ENCODE results near the gene CELF2. TPM values are rescaled to one million over a fixed set of nuclear protein-coding genes. Genes with fewer than 3 reads are reported as not detected.

CELF2 gene
- total and polyA plus RNA-seq, 2 of the 4 experiments (the other 2 are of a cell fraction), result 3.5 to 6.6 TPM

- Histone ChIP-seq H2AK9ac (replicated peaks; ENCODE audit: low read depth, low read length, poor library complexity) (no peak overlapping the region), H3K36me3 (ENCODE audit: control insufficient read depth, insufficient read depth, low read length) (no peaks in the 10 kb centered on the region), H2BK5ac (ENCODE audit: low read depth, low read length, poor library complexity, severe bottlenecking) (no peak overlapping the region), H2BK120ac (ENCODE audit: low read depth, low read length) (no peak overlapping the region), H4K8ac (ENCODE audit: low read depth in 2 of 2, low read length in 2 of 2) (no peak overlapping the region), H4K91ac (ENCODE audit: insufficient read depth, low read depth, low read length) (no peak overlapping the region), H3K14ac (replicated peaks; ENCODE audit: low read depth, low read length) (no peak overlapping the region), H2BK20ac (ENCODE audit: low read depth, low read length) (no peak overlapping the region), H3K4ac (ENCODE audit: low read depth, low read length) (no peak overlapping the region), H2BK15ac (ENCODE audit: low read depth, low read length) (no peak overlapping the region), H3K4me1 (ENCODE audit: control insufficient read depth, insufficient read depth, low read length) (no peaks in the 10 kb centered on the region), H3K79me1 (ENCODE audit: low read depth in 1 of 2, low read length in 2 of 2) (no peaks in the 10 kb centered on the region), H3K18ac (ENCODE audit: low read depth, low read length) (no peak overlapping the region), H3K23ac (ENCODE audit: low read depth, low read length) (no peak overlapping the region), H2AFZ (replicated peaks; ENCODE audit: low read length, poor library complexity) (no peak overlapping the region), H3K9me1 (ENCODE audit: insufficient read depth, low read length) (no peaks in the 10 kb centered on the region), H4K5ac (ENCODE audit: low read depth, low read length) (no peak overlapping the region), H3K9me3 (ENCODE audit: control insufficient read depth, insufficient read depth, low read length) (no peaks in the 10 kb centered on the region), H3K9ac (ENCODE audit: low read depth, low read length) (no peak overlapping the region), H2AK5ac (ENCODE audit: low read depth, low read length) (no peak overlapping the region), H3K4me2 (ENCODE audit: low read depth, low read length) (no peak overlapping the region), H4K20me1 (ENCODE audit: insufficient read depth, low read length) (no peaks in the 10 kb centered on the region), H3K27me3 (ENCODE audit: control insufficient read depth, insufficient read depth, low read length) (peaks cover 7% of the 10 kb centered on the region), H3K27ac (ENCODE audit: insufficient read depth, low read length) (no peak overlapping the region), H3K56ac (ENCODE audit: extremely low read depth, insufficient read depth, low read length) (no peak overlapping the region), H3K4me3 (ENCODE audit: insufficient read depth, low read depth, low read length) (no peak overlapping the region)
- ATAC-seq (ENCODE audit: low read depth), result no peak
- ChIA-PET POLR2A (ENCODE audit: unreplicated experiment) (no interaction called here), CTCF (no interaction called here)
- intact Hi-C loops (cut with micrococcal nuclease), result no loop called here
- DNase-seq, result no peak
- 79% methylated on average over 4 of the region's 4 CpGs; no CpG with 5 or more reads in 1 of the 2 experiments for WGBS, 2 experiments (ENCODE audit: extremely low coverage in 2 of 2, insufficient read length in 1 of 2)
- dilution Hi-C loops (cut with HindIII; ENCODE audit: low sequenced_read_pairs, unreplicated experiment), result no loop called here
- TF ChIP-seq CEBPB (IDR thresholded peaks at IDR 0.05; ENCODE audit: low read depth, low read length) (no peak), MXI1 (IDR thresholded peaks at IDR 0.05; ENCODE audit: borderline replicate concordance, low read depth, low read length) (no peak), RCOR1 (IDR thresholded peaks at IDR 0.05; ENCODE audit: insufficient replicate concordance, low read length) (no peak), POLR2A (IDR thresholded peaks at IDR 0.05; ENCODE audit: low read depth, low read length) (no peak), BHLHE40 (IDR thresholded peaks at IDR 0.05; ENCODE audit: low read depth, low read length) (no peak), NFE2L2 (IDR thresholded peaks at IDR 0.05; ENCODE audit: low read depth, low read length) (no peak), FOS (IDR thresholded peaks at IDR 0.05; ENCODE audit: low read depth, low read length) (no peak), CHD1 (IDR thresholded peaks at IDR 0.05; ENCODE audit: low read depth, low read length) (no peak)
- TF ChIP-seq, protein P1, sequence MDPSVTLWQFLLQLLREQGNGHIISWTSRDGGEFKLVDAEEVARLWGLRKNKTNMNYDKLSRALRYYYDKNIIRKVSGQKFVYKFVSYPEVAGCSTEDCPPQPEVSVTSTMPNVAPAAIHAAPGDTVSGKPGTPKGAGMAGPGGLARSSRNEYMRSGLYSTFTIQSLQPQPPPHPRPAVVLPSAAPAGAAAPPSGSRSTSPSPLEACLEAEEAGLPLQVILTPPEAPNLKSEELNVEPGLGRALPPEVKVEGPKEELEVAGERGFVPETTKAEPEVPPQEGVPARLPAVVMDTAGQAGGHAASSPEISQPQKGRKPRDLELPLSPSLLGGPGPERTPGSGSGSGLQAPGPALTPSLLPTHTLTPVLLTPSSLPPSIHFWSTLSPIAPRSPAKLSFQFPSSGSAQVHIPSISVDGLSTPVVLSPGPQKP (IDR thresholded peaks at IDR 0.05; ENCODE audit: borderline replicate concordance, low read depth, low read length), result no peak
- TF ChIP-seq, protein P2, sequence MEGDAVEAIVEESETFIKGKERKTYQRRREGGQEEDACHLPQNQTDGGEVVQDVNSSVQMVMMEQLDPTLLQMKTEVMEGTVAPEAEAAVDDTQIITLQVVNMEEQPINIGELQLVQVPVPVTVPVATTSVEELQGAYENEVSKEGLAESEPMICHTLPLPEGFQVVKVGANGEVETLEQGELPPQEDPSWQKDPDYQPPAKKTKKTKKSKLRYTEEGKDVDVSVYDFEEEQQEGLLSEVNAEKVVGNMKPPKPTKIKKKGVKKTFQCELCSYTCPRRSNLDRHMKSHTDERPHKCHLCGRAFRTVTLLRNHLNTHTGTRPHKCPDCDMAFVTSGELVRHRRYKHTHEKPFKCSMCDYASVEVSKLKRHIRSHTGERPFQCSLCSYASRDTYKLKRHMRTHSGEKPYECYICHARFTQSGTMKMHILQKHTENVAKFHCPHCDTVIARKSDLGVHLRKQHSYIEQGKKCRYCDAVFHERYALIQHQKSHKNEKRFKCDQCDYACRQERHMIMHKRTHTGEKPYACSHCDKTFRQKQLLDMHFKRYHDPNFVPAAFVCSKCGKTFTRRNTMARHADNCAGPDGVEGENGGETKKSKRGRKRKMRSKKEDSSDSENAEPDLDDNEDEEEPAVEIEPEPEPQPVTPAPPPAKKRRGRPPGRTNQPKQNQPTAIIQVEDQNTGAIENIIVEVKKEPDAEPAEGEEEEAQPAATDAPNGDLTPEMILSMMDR (conservative IDR thresholded peaks at IDR 0.05; ENCODE audit: low read depth, low read length), result no peak
- TF ChIP-seq, protein P3, sequence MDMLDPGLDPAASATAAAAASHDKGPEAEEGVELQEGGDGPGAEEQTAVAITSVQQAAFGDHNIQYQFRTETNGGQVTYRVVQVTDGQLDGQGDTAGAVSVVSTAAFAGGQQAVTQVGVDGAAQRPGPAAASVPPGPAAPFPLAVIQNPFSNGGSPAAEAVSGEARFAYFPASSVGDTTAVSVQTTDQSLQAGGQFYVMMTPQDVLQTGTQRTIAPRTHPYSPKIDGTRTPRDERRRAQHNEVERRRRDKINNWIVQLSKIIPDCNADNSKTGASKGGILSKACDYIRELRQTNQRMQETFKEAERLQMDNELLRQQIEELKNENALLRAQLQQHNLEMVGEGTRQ (IDR thresholded peaks at IDR 0.05; ENCODE audit: low read depth, low read length), result no peak
- no TSS peak for BruUV-seq (replicated peaks)
- in situ Hi-C loops (cut with MboI; ENCODE audit: low sequenced_read_pairs), result no loop called here
Observed at GRCh38 chr10:10976652-10977051, 41.0 kb upstream of the CELF2 start.
